Glutamatergic neuron (in vitro differentiated cells): ENCODE data around the gene SSH3. TPM values are rescaled to one million over a fixed set of nuclear protein-coding genes. Genes with fewer than 3 reads are reported as not detected.

ENCODE experiments used
- DNase-seq: peaks from one replicate; pipeline ENCODE4 v3.0.0; 2022
- H3K27ac Mint-ChIP-seq: one replicate; pipeline ENCODE4 v1.8.0; 2020; ENCODE audit warnings: mild to moderate bottlenecking, mixed read lengths, inconsistent platforms; ENCODE audit not compliant: unreplicated experiment
- H3K27me3 Mint-ChIP-seq: one replicate; pipeline ENCODE4 v1.8.0; 2020; ENCODE audit warnings: mild to moderate bottlenecking, moderate library complexity, mixed read lengths, inconsistent platforms; ENCODE audit not compliant: unreplicated experiment
- H3K36me3 Mint-ChIP-seq: one replicate; pipeline ENCODE4 v1.8.0; 2020; ENCODE audit warnings: mild to moderate bottlenecking, mixed read lengths, inconsistent platforms; ENCODE audit not compliant: unreplicated experiment
- H3K4me1 Mint-ChIP-seq: one replicate; pipeline ENCODE4 v1.8.0; 2020; ENCODE audit warnings: mild to moderate bottlenecking, low read depth, mixed read lengths, inconsistent platforms; ENCODE audit not compliant: unreplicated experiment
- H3K4me3 Mint-ChIP-seq: one replicate; pipeline ENCODE4 v1.8.0; 2020; ENCODE audit warnings: mild to moderate bottlenecking, mixed read lengths, inconsistent platforms; ENCODE audit not compliant: unreplicated experiment
- H3K9me3 Mint-ChIP-seq: one replicate; pipeline ENCODE4 v1.8.0; 2020; ENCODE audit warnings: mild to moderate bottlenecking, moderate library complexity, mixed read lengths, inconsistent platforms; ENCODE audit not compliant: unreplicated experiment
- total RNA-seq: library from RNA; stranded (reverse); fragmentation: NEBNext Ultra II Directional; extraction: Animal tissue kit (Norgen Biotek cat#: 25700); gene quantifications from one replicate; pipeline ENCODE4 v1.2.1, GENCODE V29; 2021; ENCODE audit not compliant: unreplicated experiment
- TF ChIP-seq, protein P1 (sequence below): fragments of 200-600 bp; sonication (generic); IDR thresholded peaks from one replicate; pipeline ENCODE4 v1.5.0; 2021; ENCODE audit not compliant: partially characterized antibody, unreplicated experiment

SSH3 gene
- total RNA-seq, 1 donor from 2014 or later, result 8.3 TPM

DNA sequence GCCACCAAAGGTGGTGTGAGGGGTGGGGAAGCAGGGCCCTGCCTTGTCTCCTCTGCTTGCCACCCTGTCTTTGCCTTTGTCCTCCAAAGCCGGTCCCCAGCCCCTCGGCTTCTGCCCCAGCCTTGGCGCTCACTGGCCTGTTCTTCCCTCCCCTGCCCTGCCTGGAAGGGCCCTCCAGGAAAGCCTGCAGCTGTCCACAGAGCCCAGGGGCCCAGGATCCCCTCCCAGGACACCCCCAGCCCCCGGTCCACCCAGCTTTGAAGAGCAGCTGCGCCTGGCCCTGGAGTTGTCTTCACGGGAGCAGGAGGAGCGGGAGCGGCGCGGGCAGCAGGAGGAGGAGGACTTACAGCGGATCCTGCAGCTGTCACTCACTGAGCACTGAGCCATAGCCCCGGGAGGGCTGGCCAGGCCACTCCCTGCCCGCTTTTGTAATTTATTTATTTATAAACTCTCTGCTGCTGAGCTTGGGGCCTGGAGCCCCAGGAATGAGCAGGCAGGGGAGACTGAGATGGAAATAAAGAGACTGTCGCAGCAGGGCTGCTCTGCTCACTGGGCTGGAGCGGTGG lies 1.3 kb upstream of the SSH3 start:
- DNase-seq, result peak; percentile 84
- H3K36me3 Mint-ChIP-seq, result peaks cover 6% of the 10 kb centered on the region
- peaks cover 8% of the 10 kb centered on the region for H3K4me1 Mint-ChIP-seq
- H3K27me3 Mint-ChIP-seq, result peaks cover 4% of the 10 kb centered on the region
- H3K4me3 Mint-ChIP-seq, result peak overlapping the region; percentile 79
- peak overlapping the region; percentile 93 for H3K27ac Mint-ChIP-seq
- TF ChIP-seq, protein P1, sequence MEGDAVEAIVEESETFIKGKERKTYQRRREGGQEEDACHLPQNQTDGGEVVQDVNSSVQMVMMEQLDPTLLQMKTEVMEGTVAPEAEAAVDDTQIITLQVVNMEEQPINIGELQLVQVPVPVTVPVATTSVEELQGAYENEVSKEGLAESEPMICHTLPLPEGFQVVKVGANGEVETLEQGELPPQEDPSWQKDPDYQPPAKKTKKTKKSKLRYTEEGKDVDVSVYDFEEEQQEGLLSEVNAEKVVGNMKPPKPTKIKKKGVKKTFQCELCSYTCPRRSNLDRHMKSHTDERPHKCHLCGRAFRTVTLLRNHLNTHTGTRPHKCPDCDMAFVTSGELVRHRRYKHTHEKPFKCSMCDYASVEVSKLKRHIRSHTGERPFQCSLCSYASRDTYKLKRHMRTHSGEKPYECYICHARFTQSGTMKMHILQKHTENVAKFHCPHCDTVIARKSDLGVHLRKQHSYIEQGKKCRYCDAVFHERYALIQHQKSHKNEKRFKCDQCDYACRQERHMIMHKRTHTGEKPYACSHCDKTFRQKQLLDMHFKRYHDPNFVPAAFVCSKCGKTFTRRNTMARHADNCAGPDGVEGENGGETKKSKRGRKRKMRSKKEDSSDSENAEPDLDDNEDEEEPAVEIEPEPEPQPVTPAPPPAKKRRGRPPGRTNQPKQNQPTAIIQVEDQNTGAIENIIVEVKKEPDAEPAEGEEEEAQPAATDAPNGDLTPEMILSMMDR, result no peak
- H3K9me3 Mint-ChIP-seq, result peaks cover 3% of the 10 kb centered on the region

- H3K27ac Mint-ChIP-seq, result peak overlapping the region; percentile 93
- peak; percentile 57 for DNase-seq
- TF ChIP-seq, protein P1, result no peak
These were observed 679 bp upstream of the SSH3 start for GRCh38 chr11:67302571-67303131.

DNA sequence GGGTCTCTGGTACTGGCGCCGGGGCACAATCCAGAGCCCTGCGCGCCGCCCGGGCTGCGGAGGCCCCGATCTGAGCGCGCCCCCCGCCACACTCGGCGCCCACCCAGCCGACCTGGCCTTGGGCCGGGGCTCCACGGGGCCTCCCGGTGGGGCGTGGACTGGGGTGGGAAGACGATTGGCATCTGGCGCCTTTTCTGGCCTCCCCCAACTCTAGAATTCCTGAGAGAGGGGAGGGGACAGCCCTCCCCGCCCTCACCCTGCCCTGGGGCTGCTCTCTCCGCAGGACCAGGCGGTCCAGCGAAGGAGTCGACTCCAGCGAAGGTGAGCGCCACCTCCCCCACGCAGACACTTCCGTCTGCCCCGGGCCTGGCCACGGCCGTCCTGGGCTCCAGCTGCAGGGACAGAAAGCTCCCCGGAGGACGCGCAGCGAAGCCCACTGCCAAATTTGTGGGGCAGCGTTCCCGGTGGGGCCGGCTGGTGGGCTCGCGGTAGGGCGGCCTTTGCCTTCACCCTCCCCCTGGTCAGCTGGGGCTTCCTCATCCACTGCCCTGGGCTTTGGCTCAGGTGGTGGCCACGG lies 593 bp downstream of the SSH3 start:
- DNase-seq, result no peak
- Mint-ChIP-seq H3K9me3 (no peaks in the 10 kb centered on the region), H3K4me3 (no peak overlapping the region), H3K27me3 (peaks cover 6% of the 10 kb centered on the region), H3K27ac (no peak overlapping the region), H3K4me1 (peaks cover 8% of the 10 kb centered on the region), H3K36me3 (no peaks in the 10 kb centered on the region)
- TF ChIP-seq, protein P1, result no peak

More at GRCh38 chr11:67302571-67303131, 679 bp upstream of the SSH3 start:
- Mint-ChIP-seq H3K36me3 (peaks cover 5% of the 10 kb centered on the region), H3K4me1 (peaks cover 8% of the 10 kb centered on the region), H3K27me3 (peaks cover 6% of the 10 kb centered on the region), H3K4me3 (peak overlapping the region; percentile 79), H3K9me3 (peaks cover 3% of the 10 kb centered on the region)

DNA sequence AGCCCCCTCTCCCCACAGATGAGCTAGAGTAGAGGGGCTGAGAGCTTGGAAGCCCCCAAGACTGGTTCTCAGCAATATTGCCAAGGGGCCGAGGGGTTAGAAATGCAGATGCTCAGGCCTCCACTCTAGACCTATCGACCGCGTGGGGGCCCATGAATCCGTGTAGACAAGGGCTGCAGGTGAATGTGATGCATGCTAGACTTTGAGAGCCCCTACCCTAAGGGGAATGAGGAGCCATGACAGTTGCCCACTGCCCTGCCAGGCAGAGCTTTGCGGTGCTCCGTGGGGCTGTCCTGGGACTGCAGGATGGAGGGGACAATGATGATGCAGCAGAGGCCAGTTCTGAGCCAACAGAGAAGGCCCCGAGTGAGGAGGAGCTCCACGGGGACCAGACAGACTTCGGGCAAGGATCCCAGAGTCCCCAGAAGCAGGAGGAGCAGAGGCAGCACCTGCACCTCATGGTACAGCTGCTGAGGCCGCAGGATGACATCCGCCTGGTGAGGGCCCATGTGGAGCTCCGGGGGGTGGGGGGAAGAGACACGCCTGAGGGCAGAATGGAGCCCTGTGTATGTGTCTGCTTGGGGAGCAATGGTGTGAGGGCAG lies 1.3 kb downstream of the SSH3 start:
- TF ChIP-seq, protein P1, result no peak
- peak overlapping the region; percentile 43 for H3K27ac Mint-ChIP-seq
- H3K4me1 Mint-ChIP-seq, result peaks cover 8% of the 10 kb centered on the region
- DNase-seq, result no peak
- H3K36me3 Mint-ChIP-seq, result no peaks in the 10 kb centered on the region
- H3K4me3 Mint-ChIP-seq, result peak overlapping the region; percentile 30
- H3K9me3 Mint-ChIP-seq, result peaks cover 2% of the 10 kb centered on the region
- H3K27me3 Mint-ChIP-seq, result peaks cover 6% of the 10 kb centered on the region
